Ishikawa (cell line): ENCODE data around the gene SLC1A2.

Source experiments
- CEBPB ChIP-seq: IDR thresholded peaks from 2 replicates; pipeline ENCODE4 v1.6.1; 2012
- CREB1 ChIP-seq: IDR thresholded peaks from 2 replicates; pipeline ENCODE4 v1.6.1; 2012; ENCODE audit warnings: low read depth
- EGR1 ChIP-seq: IDR thresholded peaks from 2 replicates; pipeline ENCODE4 v1.6.1; 2012
- EP300 ChIP-seq: IDR thresholded peaks from 2 replicates; pipeline ENCODE4 v1.6.1; 2012; ENCODE audit warnings: borderline replicate concordance
- FOXM1 ChIP-seq: IDR thresholded peaks from 2 replicates; pipeline ENCODE4 v1.6.1; 2012; ENCODE audit warnings: low read depth, borderline replicate concordance
- MAX ChIP-seq: IDR thresholded peaks from 2 replicates; pipeline ENCODE4 v1.6.1; 2012
- NFIC ChIP-seq: IDR thresholded peaks from 2 replicates; pipeline ENCODE4 v1.6.1; 2012
- RAD21 ChIP-seq: IDR thresholded peaks from 2 replicates; pipeline ENCODE4 v1.6.1; 2012; ENCODE audit warnings: low read depth
- REST ChIP-seq: IDR thresholded peaks from 2 replicates; pipeline ENCODE4 v1.6.1; 2012; ENCODE audit warnings: low read depth, mild to moderate bottlenecking
- TAF1 ChIP-seq: IDR thresholded peaks from 2 replicates; pipeline ENCODE4 v1.6.1; 2012; ENCODE audit warnings: low read depth, mild to moderate bottlenecking
- TCF12 ChIP-seq: IDR thresholded peaks from 2 replicates; pipeline ENCODE4 v1.6.1; 2012; ENCODE audit warnings: low read depth
- TEAD4 ChIP-seq: IDR thresholded peaks from 2 replicates; pipeline ENCODE4 v1.6.1; 2012
- YY1 ChIP-seq: IDR thresholded peaks from 2 replicates; pipeline ENCODE4 v1.6.1; 2012; ENCODE audit warnings: low read depth
- ZBTB7A ChIP-seq: IDR thresholded peaks from 2 replicates; pipeline ENCODE4 v1.6.1; 2012; ENCODE audit warnings: low read depth
- TF ChIP-seq, protein P1 (sequence below): IDR thresholded peaks from 2 replicates; pipeline ENCODE4 v1.6.1; 2012

The SLC1A2 gene

DNA sequence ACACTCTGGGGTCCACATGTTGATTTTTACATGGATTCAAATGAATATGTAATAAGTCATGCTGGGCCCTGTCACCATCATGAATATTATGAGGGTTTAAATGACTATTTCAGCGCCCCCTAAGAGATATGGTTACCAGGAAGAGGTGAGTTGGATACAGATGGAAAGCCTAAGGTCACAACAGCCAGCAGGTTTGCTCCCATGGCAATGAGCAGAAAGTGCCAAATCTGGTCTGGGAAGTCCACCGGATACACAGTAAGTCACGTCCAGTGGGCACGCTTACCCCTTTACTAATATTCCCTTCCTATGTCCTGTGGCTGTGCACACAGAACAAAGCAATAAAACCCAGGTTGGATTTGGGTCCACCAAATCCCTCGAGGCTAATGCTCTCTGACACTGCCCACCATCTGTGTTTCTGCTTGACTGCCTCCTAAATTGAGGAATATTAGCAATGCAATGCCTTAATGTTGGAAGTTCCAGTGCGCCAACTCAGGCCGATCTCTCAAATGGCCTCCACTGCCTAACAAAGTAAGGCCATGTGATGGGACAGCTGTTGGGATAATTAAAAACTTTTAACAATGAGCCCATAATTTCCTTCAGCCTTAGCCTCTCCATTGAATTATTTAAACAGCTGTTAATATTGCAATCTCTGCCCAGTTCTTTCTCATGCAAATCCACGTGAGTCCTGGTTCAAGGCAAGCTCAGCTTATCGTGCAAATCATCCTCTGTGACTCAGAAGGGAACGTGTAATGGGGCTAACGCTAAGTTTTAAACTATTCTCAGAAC, 97.6 kb downstream of the SLC1A2 start:
- TF ChIP-seq, protein P1, sequence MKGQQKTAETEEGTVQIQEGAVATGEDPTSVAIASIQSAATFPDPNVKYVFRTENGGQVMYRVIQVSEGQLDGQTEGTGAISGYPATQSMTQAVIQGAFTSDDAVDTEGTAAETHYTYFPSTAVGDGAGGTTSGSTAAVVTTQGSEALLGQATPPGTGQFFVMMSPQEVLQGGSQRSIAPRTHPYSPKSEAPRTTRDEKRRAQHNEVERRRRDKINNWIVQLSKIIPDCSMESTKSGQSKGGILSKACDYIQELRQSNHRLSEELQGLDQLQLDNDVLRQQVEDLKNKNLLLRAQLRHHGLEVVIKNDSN: no peak
- TF ChIP-seq NFIC (no peak), EGR1 (no peak), TAF1 (no peak), EP300 (no peak), TEAD4 (no peak), MAX (no peak)

GRCh38 chr11:35321111-35321510, 98.2 kb downstream of the SLC1A2 start:
- TF ChIP-seq EP300: no peak
- TF ChIP-seq TCF12: no peak
- no peak for TF ChIP-seq CREB1
- TF ChIP-seq FOXM1: no peak
- no peak for TF ChIP-seq NFIC
- TF ChIP-seq CEBPB: no peak
- TF ChIP-seq, protein P1: no peak
- TF ChIP-seq YY1: no peak
- no peak for TF ChIP-seq ZBTB7A
- no peak for TF ChIP-seq MAX
- no peak for TF ChIP-seq EGR1

- TF ChIP-seq FOXM1 (no peak), REST (no peak), NFIC (no peak), YY1 (no peak), CREB1 (no peak)
These were observed 100.1 kb downstream of the SLC1A2 start for GRCh38 chr11:35318977-35319925.

- TF ChIP-seq NFIC (no peak), MAX (no peak), YY1 (no peak), CREB1 (no peak), RAD21 (no peak), EP300 (no peak), REST (no peak), TCF12 (no peak), EGR1 (no peak), CEBPB (no peak), TEAD4 (no peak), TAF1 (no peak), ZBTB7A (no peak), FOXM1 (no peak)
- TF ChIP-seq, protein P1: no peak
These were observed 101.0 kb downstream of the SLC1A2 start for GRCh38 chr11:35318309-35318708.

DNA sequence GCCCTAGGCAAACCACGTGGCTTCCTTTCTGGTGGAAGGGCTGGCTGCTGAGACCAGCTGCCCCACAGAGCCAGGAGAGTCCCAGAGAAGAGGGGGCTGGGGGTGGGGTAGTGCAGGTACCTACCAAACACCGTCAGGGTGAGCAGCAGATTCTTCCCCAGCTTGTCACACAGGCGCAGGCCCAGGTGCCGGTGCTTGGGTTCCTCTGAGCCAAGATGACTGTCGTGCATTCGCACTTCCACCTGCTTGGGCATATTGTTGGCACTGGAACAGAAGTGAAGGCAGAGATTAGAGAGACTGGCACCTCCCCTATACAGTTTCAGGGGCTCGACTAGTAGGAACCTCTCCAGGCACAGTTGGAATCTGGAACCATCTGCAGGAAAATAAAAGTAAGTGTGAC, 102.1 kb downstream of the SLC1A2 start:
- TF ChIP-seq CREB1: no peak
- TF ChIP-seq TAF1: no peak
- no peak for TF ChIP-seq ZBTB7A
- TF ChIP-seq MAX: no peak
- no peak for TF ChIP-seq FOXM1
- no peak for TF ChIP-seq EP300
- no peak for TF ChIP-seq REST
